K562 (cell line): Measurements from ENCODE around the gene DAPK1. TPM values are rescaled to one million over a fixed set of nuclear protein-coding genes. Genes with fewer than 3 reads are reported as not detected.

Experiments
- BCOR ChIP-seq: fragments of 450-650 bp; IDR thresholded peaks from 2 replicates; pipeline ENCODE4 v1.6.1; 2016
- DMBX1 ChIP-seq: fragments of 250-450 bp; sonication (Bioruptor Pico); IDR thresholded peaks from 2 replicates; pipeline ENCODE4 v1.8.0; 2022; ENCODE audit warnings: inconsistent platforms, mild to moderate bottlenecking, moderate library complexity, borderline replicate concordance
- EP400 ChIP-seq: fragments of 450-650 bp; IDR thresholded peaks from 2 replicates; pipeline ENCODE4 v1.6.1; 2017; ENCODE audit warnings: antibody characterized with exemption, mild to moderate bottlenecking, moderate library complexity
- ETV5 ChIP-seq: sonication (generic); formaldehyde crosslinking; IDR thresholded peaks from 2 replicates; pipeline ENCODE4 v1.4.0; 2020; ENCODE audit warnings: low read depth, mild to moderate bottlenecking, missing genetic modification reagents
- GTF2A2 ChIP-seq: IDR thresholded peaks from 2 replicates; pipeline ENCODE4 v1.6.1; 2016; ENCODE audit warnings: mild to moderate bottlenecking, missing genetic modification characterization, missing compliant biosample characterization
- HDAC2 ChIP-seq: fragments of 450-650 bp; IDR thresholded peaks from 2 replicates; pipeline ENCODE4 v1.6.1; 2016; ENCODE audit warnings: mild to moderate bottlenecking
- ILK ChIP-seq: fragments of 450-650 bp; IDR thresholded peaks from 2 replicates; pipeline ENCODE4 v1.6.1; 2016; ENCODE audit warnings: missing genetic modification characterization, low read depth, mild to moderate bottlenecking, missing compliant biosample characterization, moderate library complexity, borderline replicate concordance
- KDM4B ChIP-seq, 2 experiments: fragments of 450-650 bp in 1 of 2; sonication (generic) in 1 of 2; IDR thresholded peaks; 2 replicates each; pipeline ENCODE4 v1.6.1; 2016 to 2017; ENCODE audit warnings: borderline replicate concordance in 2 of 2, antibody characterized with exemption in 1 of 2, low read depth in 1 of 2, mild to moderate bottlenecking in 1 of 2
- MBD2 ChIP-seq: sonication (generic); IDR thresholded peaks from 2 replicates; pipeline ENCODE4 v1.6.1; 2016; ENCODE audit warnings: low read depth, borderline replicate concordance
- MEF2A ChIP-seq: IDR thresholded peaks from 2 replicates; pipeline ENCODE4 v1.6.1; 2011; ENCODE audit warnings: low read depth, mild to moderate bottlenecking, low read length, moderate library complexity; ENCODE audit not compliant: control insufficient read depth
- MYNN ChIP-seq, 2 experiments: sonication (generic); formaldehyde crosslinking in 1 of 2; IDR thresholded peaks; 2 replicates each; pipeline versions ENCODE4 v1.5.0 to v1.6.1; 2016 to 2020; ENCODE audit warnings: antibody characterized with exemption in 1 of 2, missing genetic modification reagents in 1 of 2
- PHF20 ChIP-seq: fragments of 450-650 bp; IDR thresholded peaks from 2 replicates; pipeline ENCODE4 v1.6.1; 2018; ENCODE audit not compliant: partially characterized antibody
- PTBP1 ChIP-seq: fragments of 200-400 bp; formaldehyde crosslinking; IDR thresholded peaks from 2 replicates; pipeline ENCODE4 v1.6.1; 2017; ENCODE audit warnings: low read depth, low read length
- RCOR1 ChIP-seq, 2 experiments: IDR thresholded peaks; 2 replicates each; pipeline ENCODE4 v1.6.1; 2012; ENCODE audit warnings: low read depth in 2 of 2, low read length in 2 of 2, borderline replicate concordance in 1 of 2, improper control_type of control experiment in 1 of 2
- RFX1 ChIP-seq: fragments of 450-650 bp; IDR thresholded peaks from 2 replicates; pipeline ENCODE4 v1.6.1; 2016; ENCODE audit warnings: mild to moderate bottlenecking, moderate library complexity
- TAF1 ChIP-seq: IDR thresholded peaks from 2 replicates; pipeline ENCODE4 v1.6.1; 2011; ENCODE audit warnings: mild to moderate bottlenecking, low read length, moderate library complexity; ENCODE audit not compliant: insufficient read depth, control insufficient read depth, severe bottlenecking; ENCODE audit errors: extremely low read depth
- TAF9B ChIP-seq: fragments of 450-650 bp; IDR thresholded peaks from 2 replicates; pipeline ENCODE4 v1.6.1; 2018; ENCODE audit warnings: mild to moderate bottlenecking; ENCODE audit not compliant: partially characterized antibody
- WHSC1 ChIP-seq: IDR thresholded peaks from one replicate; pipeline ENCODE4 v1.6.1; 2012; ENCODE audit warnings: low read length, control low read depth, inconsistent platforms
- ZKSCAN1 ChIP-seq: fragments of 150-350 bp; IDR thresholded peaks from 2 replicates; pipeline ENCODE4 v1.6.1; 2016; ENCODE audit warnings: low read depth, low read length
- ZNF316 ChIP-seq: fragments of 450-650 bp; IDR thresholded peaks from 2 replicates; pipeline ENCODE4 v1.6.1; 2016
- ZNF561 ChIP-seq: fragments of 450-650 bp; formaldehyde crosslinking; conservative IDR thresholded peaks from 2 replicates; pipeline ENCODE4 v1.4.0; 2020; ENCODE audit warnings: mild to moderate bottlenecking, moderate library complexity
- ZNF707 ChIP-seq: fragments of 250-450 bp; sonication (Bioruptor Pico); conservative IDR thresholded peaks from 2 replicates; pipeline ENCODE4 v1.8.0; 2022; ENCODE audit warnings: inconsistent platforms, mild to moderate bottlenecking, moderate library complexity
- polyA plus RNA-seq, 8 experiments: library from polyadenylated mRNA; depleted of rRNA in 4 of 8; stranded (reverse) in 5 of 8; unstranded in 3 of 8; fragments of >200 nt; fragmentation: Nextera tagmentation in 2 of 8; fragmentation: Illumina TruSeq in 1 of 8; extraction: Ambion mirVana in 2 of 8; extraction: Trizol in 1 of 8; gene quantifications; 2 replicates each; pipeline versions ENCODE4 v1.2.1 to v1.2.3, GENCODE V29; 2011 to 2014; ENCODE audit warnings: inconsistent platforms in 1 of 8, missing spikeins in 1 of 8
- total RNA-seq, 7 experiments: library from RNA; depleted of rRNA in 6 of 7; stranded (reverse); fragments of >200 nt in 6 of 7; fragmentation: Illumina TruSeq in 2 of 7; extraction: Trizol in 2 of 7; gene quantifications; 2 replicates each; pipeline versions ENCODE4 v1.2.1 to v1.2.3, GENCODE V29; 2011 to 2021; ENCODE audit warnings: low replicate concordance in 1 of 7
- TF ChIP-seq, protein P1 (sequence below): fragments of 450-650 bp; IDR thresholded peaks from 2 replicates; pipeline ENCODE4 v1.6.1; 2017; ENCODE audit warnings: mild to moderate bottlenecking, moderate library complexity
- TF ChIP-seq, protein P2 (sequence below): fragments of 450-650 bp; formaldehyde crosslinking; IDR thresholded peaks from 2 replicates; pipeline ENCODE4 v1.4.0; 2022; ENCODE audit warnings: missing genetic modification characterization
- TF ChIP-seq, protein P3 (sequence below): sonication (generic); formaldehyde crosslinking; IDR thresholded peaks from 2 replicates; pipeline ENCODE4 v1.8.1; 2023; ENCODE audit warnings: mild to moderate bottlenecking, missing genetic modification reagents, moderate library complexity
- TF ChIP-seq, protein P4 (sequence below): fragments of 450-650 bp; IDR thresholded peaks from 2 replicates; pipeline ENCODE4 v1.6.1; 2016; ENCODE audit warnings: missing biosample characterization, missing genetic modification characterization

The DAPK1 gene
- total and polyA plus RNA-seq, 9 of the 15 experiments (the other 6 are each of a cell fraction or from before 2014, with no cell fraction given): 1.7 to 26.4 (median 15.8) TPM

DNA sequence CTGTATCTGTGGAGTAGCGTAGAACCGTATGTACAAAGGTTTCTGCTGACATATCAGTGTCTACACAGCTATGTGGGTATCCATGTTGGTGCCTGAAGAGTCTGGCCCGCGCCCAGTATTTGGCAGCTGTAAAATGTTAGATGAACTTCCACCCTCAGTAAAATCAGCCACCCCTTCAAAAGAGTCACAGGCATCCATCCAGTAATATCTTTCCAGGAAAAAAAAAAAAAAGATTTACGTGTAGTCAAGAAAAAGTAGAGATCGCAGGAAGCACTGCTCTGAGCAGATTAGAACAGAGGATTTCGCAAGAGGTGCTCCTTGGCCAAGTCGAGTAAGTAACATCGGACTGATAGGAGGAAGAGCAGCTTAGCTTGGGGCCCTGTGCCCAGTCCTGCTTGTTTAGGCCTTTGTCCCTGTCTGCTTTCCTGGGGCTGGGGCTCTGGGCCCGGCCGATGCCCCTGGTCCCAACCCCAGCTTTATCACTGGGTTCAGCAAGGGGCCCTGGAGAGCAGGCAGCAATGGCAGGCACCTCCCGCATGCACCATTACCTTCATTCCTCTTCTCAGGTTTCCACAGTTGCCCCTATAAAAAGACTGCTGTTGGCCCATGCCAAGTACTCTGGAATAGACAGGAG is 21.2 kb downstream of the DAPK1 start (continued):
- TF ChIP-seq MEF2A (peak; percentile 27; the same call in 1 of the 2 replicates), RFX1 (no peak), WHSC1 (no peak), KDM4B (IDR thresholded peaks at IDR 0.05; ENCODE audit: borderline replicate concordance in 2 of 2, low read depth in 1 of 2) (no peak), MBD2 (peak; percentile 59; the same call in 1 of the 2 replicates), PTBP1 (no peak), ILK (tag) (no peak), GTF2A2 (tag) (no peak), TAF9B (peak; percentile 49), HDAC2 (peak; percentile 94), ZNF561 (CRISPR knock-in tag) (no peak), RCOR1 (IDR thresholded peaks at IDR 0.05; ENCODE audit: borderline replicate concordance in 1 of 2, low read depth in 2 of 2, low read length in 2 of 2) (peak; percentile 70 to 97; a peak in 3 of 4 replicates), ZNF316 (peak; percentile 61; the same call in 1 of the 2 replicates), TAF1 (no peak), ZNF707 (CRISPR knock-in tag) (no peak), ETV5 (CRISPR knock-in tag) (peak; percentile 72), DMBX1 (CRISPR knock-in tag) (peak; percentile 70), EP400 (peak; percentile 60), BCOR (peak; percentile 69; the same call in 1 of the 2 replicates), PHF20 (no peak), ZKSCAN1 (no peak), MYNN (IDR thresholded peaks at IDR 0.05) (peak; percentile 51; the same call in 1 of the 2 replicates), MYNN (CRISPR knock-in tag; IDR thresholded peaks at IDR 0.05) (no peak)
- TF ChIP-seq, protein P1, sequence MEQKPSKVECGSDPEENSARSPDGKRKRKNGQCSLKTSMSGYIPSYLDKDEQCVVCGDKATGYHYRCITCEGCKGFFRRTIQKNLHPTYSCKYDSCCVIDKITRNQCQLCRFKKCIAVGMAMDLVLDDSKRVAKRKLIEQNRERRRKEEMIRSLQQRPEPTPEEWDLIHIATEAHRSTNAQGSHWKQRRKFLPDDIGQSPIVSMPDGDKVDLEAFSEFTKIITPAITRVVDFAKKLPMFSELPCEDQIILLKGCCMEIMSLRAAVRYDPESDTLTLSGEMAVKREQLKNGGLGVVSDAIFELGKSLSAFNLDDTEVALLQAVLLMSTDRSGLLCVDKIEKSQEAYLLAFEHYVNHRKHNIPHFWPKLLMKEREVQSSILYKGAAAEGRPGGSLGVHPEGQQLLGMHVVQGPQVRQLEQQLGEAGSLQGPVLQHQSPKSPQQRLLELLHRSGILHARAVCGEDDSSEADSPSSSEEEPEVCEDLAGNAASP: no peak
- TF ChIP-seq, protein P2, sequence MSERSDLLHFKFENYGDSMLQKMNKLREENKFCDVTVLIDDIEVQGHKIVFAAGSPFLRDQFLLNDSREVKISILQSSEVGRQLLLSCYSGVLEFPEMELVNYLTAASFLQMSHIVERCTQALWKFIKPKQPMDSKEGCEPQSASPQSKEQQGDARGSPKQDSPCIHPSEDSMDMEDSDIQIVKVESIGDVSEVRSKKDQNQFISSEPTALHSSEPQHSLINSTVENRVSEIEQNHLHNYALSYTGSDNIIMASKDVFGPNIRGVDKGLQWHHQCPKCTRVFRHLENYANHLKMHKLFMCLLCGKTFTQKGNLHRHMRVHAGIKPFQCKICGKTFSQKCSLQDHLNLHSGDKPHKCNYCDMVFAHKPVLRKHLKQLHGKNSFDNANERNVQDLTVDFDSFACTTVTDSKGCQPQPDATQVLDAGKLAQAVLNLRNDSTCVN (CRISPR knock-in tag): no peak
- TF ChIP-seq, protein P3, sequence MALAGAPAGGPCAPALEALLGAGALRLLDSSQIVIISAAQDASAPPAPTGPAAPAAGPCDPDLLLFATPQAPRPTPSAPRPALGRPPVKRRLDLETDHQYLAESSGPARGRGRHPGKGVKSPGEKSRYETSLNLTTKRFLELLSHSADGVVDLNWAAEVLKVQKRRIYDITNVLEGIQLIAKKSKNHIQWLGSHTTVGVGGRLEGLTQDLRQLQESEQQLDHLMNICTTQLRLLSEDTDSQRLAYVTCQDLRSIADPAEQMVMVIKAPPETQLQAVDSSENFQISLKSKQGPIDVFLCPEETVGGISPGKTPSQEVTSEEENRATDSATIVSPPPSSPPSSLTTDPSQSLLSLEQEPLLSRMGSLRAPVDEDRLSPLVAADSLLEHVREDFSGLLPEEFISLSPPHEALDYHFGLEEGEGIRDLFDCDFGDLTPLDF (CRISPR knock-in tag): no peak
- TF ChIP-seq, protein P4, sequence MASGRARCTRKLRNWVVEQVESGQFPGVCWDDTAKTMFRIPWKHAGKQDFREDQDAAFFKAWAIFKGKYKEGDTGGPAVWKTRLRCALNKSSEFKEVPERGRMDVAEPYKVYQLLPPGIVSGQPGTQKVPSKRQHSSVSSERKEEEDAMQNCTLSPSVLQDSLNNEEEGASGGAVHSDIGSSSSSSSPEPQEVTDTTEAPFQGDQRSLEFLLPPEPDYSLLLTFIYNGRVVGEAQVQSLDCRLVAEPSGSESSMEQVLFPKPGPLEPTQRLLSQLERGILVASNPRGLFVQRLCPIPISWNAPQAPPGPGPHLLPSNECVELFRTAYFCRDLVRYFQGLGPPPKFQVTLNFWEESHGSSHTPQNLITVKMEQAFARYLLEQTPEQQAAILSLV (tag): peak; percentile 87
